Right lobe of liver (tissue), 6 donors: ENCODE data around the gene NSL1. TPM values are rescaled to one million over a fixed set of nuclear protein-coding genes. Genes with fewer than 3 reads are reported as not detected.

Experiments
- ATAC-seq, 4 donors: fragments of 200-7000 bp; cut with Tn5 transposase; one replicate each; pipeline ENCODE4 v1.9.1; 2020; ENCODE audit warnings: mild to moderate bottlenecking in 4 of 4, moderate library complexity in 4 of 4
- DNase-seq, 3 donors: peaks; one replicate each; pipeline ENCODE4 v3.0.0-alpha.2; 2020
- H3K27ac ChIP-seq, 3 donors: fragments of 200-600 bp; one replicate each; pipeline ENCODE4 v1.8.0; 2022
- H3K27me3 ChIP-seq, 2 donors: fragments of 200-600 bp; one replicate each; pipeline ENCODE4 v1.8.0; 2022
- H3K36me3 ChIP-seq, 4 donors: fragments of 200-600 bp; sonication (generic) in 1 of 4; one replicate each; pipeline versions ENCODE4 v1.5.1 to v1.8.0; 2017 to 2022; ENCODE audit warnings: control low read depth in 1 of 4
- H3K4me1 ChIP-seq, 4 donors: fragments of 200-600 bp; sonication (generic) in 1 of 4; one replicate each; pipeline versions ENCODE4 v1.5.1 to v1.8.0; 2017 to 2022; ENCODE audit warnings: control low read depth in 1 of 4
- H3K4me3 ChIP-seq, 3 donors: fragments of 200-600 bp; one replicate each; pipeline ENCODE4 v1.8.0; 2022
- H3K9me3 ChIP-seq, 4 donors: fragments of 200-600 bp; sonication (generic) in 1 of 4; one replicate each; pipeline versions ENCODE4 v1.5.1 to v1.8.0; 2017 to 2022; ENCODE audit warnings: control low read depth in 1 of 4
- POLR2A ChIP-seq: fragments of 450-650 bp; IDR thresholded peaks from one replicate; pipeline ENCODE4 v1.6.1; 2017; ENCODE audit warnings: antibody characterized with exemption, mild to moderate bottlenecking
- WGBS: methylation state at CpG from one replicate; pipeline ENCODE4 v1.1.6; 2018; ENCODE audit warnings: low coverage, low lambda C conversion rate; ENCODE audit not compliant: insufficient coverage; ENCODE audit errors: missing lambda C conversion rate; 5-methylcytosine and 5-hydroxymethylcytosine counted together
- intact Hi-C, 2 donors: fragments of 100-400 bp; cut with DNase I; formaldehyde crosslinking; loops; one replicate each; pipeline versions ENCODE4 v1.11.2 to v1.14.1; 2022
- total RNA-seq, 6 experiments: library from RNA; depleted of rRNA in 2 of 6; stranded (reverse); fragments of >200 nt in 2 of 6; fragmentation: NEBNext Ultra II Directional in 3 of 6; extraction: Animal tissue kit (Norgen Biotek cat#: 25700) in 3 of 6; gene quantifications; one replicate each; pipeline versions ENCODE4 v1.1.0 to v1.2.4, GENCODE V29; 2016 to 2023
- TF ChIP-seq, protein P1 (sequence below), 4 donors: fragments of 200-600 bp in 3 of 4; fragments of 450-650 bp in 1 of 4; IDR thresholded peaks; one replicate each; pipeline versions ENCODE4 v1.5.1 to v1.8.0; 2016 to 2022; ENCODE audit warnings: antibody characterized with exemption in 4 of 4, mild to moderate bottlenecking in 2 of 4
- donor health status: DM: no; HTN: yes; CAD: no.
- donor health status: DM: no; HTN: no; CAD: no.
- donor health status: DM: no; HTN: no; CAD: no.
- donor health status: DM: no; HTN: yes; CAD: no.
- donor health status: DM: no; HTN: yes; CAD: no.

Gene NSL1
- total RNA-seq, 6 experiments from 2014 or later = 13.3 to 26.5 (median 16.2) TPM

DNA sequence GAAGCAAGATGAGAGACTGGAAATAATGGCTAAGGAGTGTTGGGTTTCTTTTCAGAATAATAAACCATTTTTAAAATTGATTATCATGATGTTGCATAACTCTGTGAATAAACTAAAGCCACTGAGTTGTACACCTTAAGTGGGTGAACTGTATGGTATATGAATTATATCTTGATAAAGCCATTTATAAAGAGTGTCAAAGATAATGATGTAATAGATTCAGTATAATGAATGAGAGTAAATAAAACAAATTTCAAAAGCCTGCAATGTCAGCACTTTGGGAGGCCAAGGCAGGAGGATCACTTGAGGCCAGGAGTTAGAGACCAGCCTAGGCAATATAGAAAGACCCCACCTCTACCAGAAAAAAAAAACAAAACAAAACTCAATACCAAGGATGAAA is 16.3 kb downstream of the NSL1 start:
- H3K4me1 ChIP-seq = no peaks in the 10 kb centered on the region
- H3K4me3 ChIP-seq = no peak overlapping the region
- H3K27me3 ChIP-seq = no peaks in the 10 kb centered on the region
- no peaks in the 10 kb centered on the region for H3K9me3 ChIP-seq
- H3K27ac ChIP-seq = no peak overlapping the region
- no peaks in the 10 kb centered on the region for H3K36me3 ChIP-seq
- ATAC-seq (no peak), DNase-seq (no peak)
- intact Hi-C loops = no loop called here
- TF ChIP-seq POLR2A = no peak
- TF ChIP-seq, protein P1, sequence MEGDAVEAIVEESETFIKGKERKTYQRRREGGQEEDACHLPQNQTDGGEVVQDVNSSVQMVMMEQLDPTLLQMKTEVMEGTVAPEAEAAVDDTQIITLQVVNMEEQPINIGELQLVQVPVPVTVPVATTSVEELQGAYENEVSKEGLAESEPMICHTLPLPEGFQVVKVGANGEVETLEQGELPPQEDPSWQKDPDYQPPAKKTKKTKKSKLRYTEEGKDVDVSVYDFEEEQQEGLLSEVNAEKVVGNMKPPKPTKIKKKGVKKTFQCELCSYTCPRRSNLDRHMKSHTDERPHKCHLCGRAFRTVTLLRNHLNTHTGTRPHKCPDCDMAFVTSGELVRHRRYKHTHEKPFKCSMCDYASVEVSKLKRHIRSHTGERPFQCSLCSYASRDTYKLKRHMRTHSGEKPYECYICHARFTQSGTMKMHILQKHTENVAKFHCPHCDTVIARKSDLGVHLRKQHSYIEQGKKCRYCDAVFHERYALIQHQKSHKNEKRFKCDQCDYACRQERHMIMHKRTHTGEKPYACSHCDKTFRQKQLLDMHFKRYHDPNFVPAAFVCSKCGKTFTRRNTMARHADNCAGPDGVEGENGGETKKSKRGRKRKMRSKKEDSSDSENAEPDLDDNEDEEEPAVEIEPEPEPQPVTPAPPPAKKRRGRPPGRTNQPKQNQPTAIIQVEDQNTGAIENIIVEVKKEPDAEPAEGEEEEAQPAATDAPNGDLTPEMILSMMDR (IDR thresholded peaks at IDR 0.05) = no peak

GRCh38 chr1:212774584-212774983 is 17.0 kb downstream of the NSL1 start:
- H3K36me3 ChIP-seq = no peaks in the 10 kb centered on the region
- peak in 2 of 4 donors; percentile 36 to 58 for ATAC-seq
- H3K27ac ChIP-seq = no peak overlapping the region
- no peak overlapping the region for H3K4me3 ChIP-seq
- H3K4me1 ChIP-seq = no peaks in the 10 kb centered on the region
- WGBS = 78% methylated on average over 2 of the region's 2 CpGs
- TF ChIP-seq POLR2A = no peak
- TF ChIP-seq, protein P1 (IDR thresholded peaks at IDR 0.05) = no peak
- no peak for DNase-seq
- peaks cover 0 to under 1% (median 0%) of the 10 kb centered on the region in 4 donors for H3K9me3 ChIP-seq
- H3K27me3 ChIP-seq = no peaks in the 10 kb centered on the region
- intact Hi-C loops = no loop called here

- Histone ChIP-seq H3K36me3 (no peaks in the 10 kb centered on the region), H3K4me3 (no peak overlapping the region), H3K9me3 (peaks cover 0 to 4% (median 0%) of the 10 kb centered on the region in 4 donors), H3K27me3 (no peaks in the 10 kb centered on the region), H3K27ac (no peak overlapping the region), H3K4me1 (no peaks in the 10 kb centered on the region)
- DNase-seq (no peak), ATAC-seq (no peak)
- intact Hi-C loops = no loop called here
- 100% methylated on average over 2 of the region's 2 CpGs for WGBS
- TF ChIP-seq, protein P1 (IDR thresholded peaks at IDR 0.05) = no peak
- no peak for TF ChIP-seq POLR2A
These were observed 18.6 kb downstream of the NSL1 start for GRCh38 chr1:212773011-212773410.

DNA sequence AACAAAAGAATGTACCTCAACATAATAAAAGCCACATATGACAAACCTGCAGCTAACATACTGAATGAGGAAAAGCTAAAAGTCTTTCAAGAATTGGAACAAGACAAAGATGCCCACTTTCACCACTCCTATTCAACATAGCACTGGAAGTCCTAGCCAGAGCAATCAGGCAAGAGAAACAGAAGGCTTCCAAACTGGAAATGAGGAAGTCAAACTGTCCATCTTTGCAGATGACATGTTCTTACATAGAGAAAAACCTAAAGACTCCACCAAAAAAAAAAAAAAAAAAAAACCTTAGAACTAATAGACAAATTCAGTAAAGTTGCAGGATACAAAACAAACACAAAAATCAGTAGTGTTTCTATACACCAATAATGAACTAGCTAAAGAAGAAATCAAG is 20.2 kb downstream of the NSL1 start:
- Histone ChIP-seq H3K36me3 (no peaks in the 10 kb centered on the region), H3K4me3 (no peak overlapping the region), H3K27me3 (no peaks in the 10 kb centered on the region), H3K9me3 (peaks cover 0 to 4% (median 0%) of the 10 kb centered on the region in 4 donors), H3K4me1 (no peaks in the 10 kb centered on the region), H3K27ac (no peak overlapping the region)
- TF ChIP-seq POLR2A = no peak
- TF ChIP-seq, protein P1 (IDR thresholded peaks at IDR 0.05) = no peak
- ATAC-seq (no peak), DNase-seq (no peak)
- intact Hi-C loops = no loop called here
